HEK293 (cell line): ENCODE data around the gene BEST2.

Experiments used
- BCL11B ChIP-seq: fragments of 450-650 bp; formaldehyde crosslinking; IDR thresholded peaks from 2 replicates; pipeline ENCODE4 v1.5.1; 2016; ENCODE audit warnings: low read depth, missing biosample characterization, missing genetic modification characterization
- GLI2 ChIP-seq: fragments of 450-650 bp; formaldehyde crosslinking; IDR thresholded peaks from 2 replicates; pipeline ENCODE4; 2017; ENCODE audit warnings: missing biosample characterization, missing genetic modification characterization, low read depth, borderline replicate concordance
- GLIS1 ChIP-seq: fragments of 450-650 bp; formaldehyde crosslinking; IDR thresholded peaks from 2 replicates; pipeline ENCODE4 v1.5.1; 2016; ENCODE audit warnings: missing biosample characterization, missing genetic modification characterization
- HOXA7 ChIP-seq: sonication (generic); formaldehyde crosslinking; IDR thresholded peaks from 2 replicates; pipeline ENCODE4 v1.8.1; 2022; ENCODE audit warnings: missing genetic modification reagents, borderline replicate concordance
- HOXC10 ChIP-seq: sonication (generic); formaldehyde crosslinking; IDR thresholded peaks from 2 replicates; pipeline ENCODE4 v1.8.1; 2023; ENCODE audit warnings: mild to moderate bottlenecking, missing genetic modification reagents
- KLF8 ChIP-seq: fragments of 450-650 bp; formaldehyde crosslinking; IDR thresholded peaks from 2 replicates; pipeline ENCODE4 v1.5.1; 2016; ENCODE audit warnings: missing biosample characterization, missing genetic modification characterization
- KLF9 ChIP-seq: fragments of 450-650 bp; formaldehyde crosslinking; IDR thresholded peaks from 2 replicates; pipeline ENCODE4 v1.5.1; 2016; ENCODE audit warnings: missing biosample characterization, missing genetic modification characterization, low read depth
- MYNN ChIP-seq: fragments of 450-650 bp; formaldehyde crosslinking; IDR thresholded peaks from 2 replicates; pipeline ENCODE4 v1.5.1; 2016; ENCODE audit warnings: missing biosample characterization, missing genetic modification characterization, borderline replicate concordance
- SP2 ChIP-seq: fragments of 450-650 bp; formaldehyde crosslinking; IDR thresholded peaks from 2 replicates; pipeline ENCODE4 v1.5.1; 2016; ENCODE audit warnings: missing biosample characterization, missing genetic modification characterization
- SP7 ChIP-seq: fragments of 450-650 bp; formaldehyde crosslinking; IDR thresholded peaks from 2 replicates; pipeline ENCODE4 v1.5.1; 2016; ENCODE audit warnings: missing biosample characterization, missing genetic modification characterization
- TSHZ1 ChIP-seq: fragments of 450-650 bp; formaldehyde crosslinking; IDR thresholded peaks from 2 replicates; pipeline ENCODE4 v1.5.1; 2016; ENCODE audit warnings: missing biosample characterization, missing genetic modification characterization, borderline replicate concordance
- ZBTB48 ChIP-seq: fragments of 450-650 bp; formaldehyde crosslinking; IDR thresholded peaks from 2 replicates; pipeline ENCODE4 v1.5.1; 2016; ENCODE audit warnings: missing biosample characterization, missing genetic modification characterization
- ZIC2 ChIP-seq: fragments of 450-650 bp; formaldehyde crosslinking; IDR thresholded peaks from 2 replicates; pipeline ENCODE4 v1.5.1; 2016; ENCODE audit warnings: missing biosample characterization, missing genetic modification characterization
- ZNF121 ChIP-seq: fragments of 450-650 bp; formaldehyde crosslinking; IDR thresholded peaks from 2 replicates; pipeline ENCODE4 v1.5.1; 2016; ENCODE audit warnings: missing biosample characterization, missing genetic modification characterization
- ZNF132 ChIP-seq: fragments of 450-650 bp; formaldehyde crosslinking; IDR thresholded peaks from 2 replicates; pipeline ENCODE4 v1.5.1; 2017; ENCODE audit warnings: missing biosample characterization, missing genetic modification characterization, borderline replicate concordance
- ZNF16 ChIP-seq: fragments of 450-650 bp; formaldehyde crosslinking; IDR thresholded peaks from 2 replicates; pipeline ENCODE4 v1.5.1; 2016; ENCODE audit warnings: low read depth, missing biosample characterization, missing genetic modification characterization
- ZNF2 ChIP-seq: fragments of 450-650 bp; formaldehyde crosslinking; IDR thresholded peaks from 2 replicates; pipeline ENCODE4 v1.5.1; 2016; ENCODE audit warnings: missing biosample characterization, missing genetic modification characterization
- ZNF221 ChIP-seq: fragments of 450-650 bp; formaldehyde crosslinking; IDR thresholded peaks from 2 replicates; pipeline ENCODE4 v1.5.1; 2017; ENCODE audit warnings: missing biosample characterization, missing genetic modification characterization, borderline replicate concordance
- ZNF292 ChIP-seq: fragments of 450-650 bp; formaldehyde crosslinking; IDR thresholded peaks from 2 replicates; pipeline ENCODE4 v1.5.1; 2016; ENCODE audit warnings: low read depth, missing biosample characterization, missing genetic modification characterization, borderline replicate concordance
- ZNF302 ChIP-seq: fragments of 450-650 bp; formaldehyde crosslinking; IDR thresholded peaks from 2 replicates; pipeline ENCODE4 v1.5.1; 2016; ENCODE audit warnings: missing biosample characterization, missing genetic modification characterization, low read depth
- ZNF324 ChIP-seq: fragments of 450-650 bp; formaldehyde crosslinking; IDR thresholded peaks from 2 replicates; pipeline ENCODE4 v1.5.1; 2016; ENCODE audit warnings: missing biosample characterization, missing genetic modification characterization
- ZNF488 ChIP-seq: fragments of 450-650 bp; formaldehyde crosslinking; IDR thresholded peaks from 2 replicates; pipeline ENCODE4 v1.5.1; 2016; ENCODE audit warnings: missing biosample characterization, missing genetic modification characterization
- ZNF521 ChIP-seq: fragments of 450-650 bp; formaldehyde crosslinking; IDR thresholded peaks from 2 replicates; pipeline ENCODE4 v1.5.1; 2017; ENCODE audit warnings: missing biosample characterization, mild to moderate bottlenecking, missing genetic modification characterization
- ZNF529 ChIP-seq: fragments of 450-650 bp; formaldehyde crosslinking; IDR thresholded peaks from 2 replicates; pipeline ENCODE4 v1.5.1; 2017; ENCODE audit warnings: missing genetic modification characterization, missing biosample characterization; ENCODE audit not compliant: insufficient replicate concordance
- ZNF548 ChIP-seq: fragments of 450-650 bp; formaldehyde crosslinking; IDR thresholded peaks from 2 replicates; pipeline ENCODE4 v1.5.1; 2016; ENCODE audit warnings: missing biosample characterization, missing genetic modification characterization
- ZNF571 ChIP-seq: fragments of 450-650 bp; formaldehyde crosslinking; IDR thresholded peaks from 2 replicates; pipeline ENCODE4 v1.5.0; 2017; ENCODE audit warnings: missing biosample characterization, missing genetic modification characterization
- ZNF585B ChIP-seq: fragments of 450-650 bp; formaldehyde crosslinking; IDR thresholded peaks from 2 replicates; pipeline ENCODE4 v1.5.1; 2016; ENCODE audit warnings: missing biosample characterization, missing genetic modification characterization
- ZNF645 ChIP-seq: fragments of 450-650 bp; formaldehyde crosslinking; IDR thresholded peaks from 2 replicates; pipeline ENCODE4; 2016; ENCODE audit warnings: missing biosample characterization, missing genetic modification characterization
- ZNF843 ChIP-seq: fragments of 450-650 bp; formaldehyde crosslinking; IDR thresholded peaks from 2 replicates; pipeline ENCODE4 v1.5.1; 2016; ENCODE audit warnings: missing biosample characterization, missing genetic modification characterization
- TF ChIP-seq, protein P1 (sequence below): fragments of 450-650 bp; formaldehyde crosslinking; IDR thresholded peaks from 2 replicates; pipeline ENCODE4 v1.5.1; 2016; ENCODE audit warnings: missing biosample characterization, missing genetic modification characterization
- TF ChIP-seq, protein P2 (sequence below): fragments of 450-650 bp; IDR thresholded peaks from 2 replicates; pipeline ENCODE4 v1.5.1; 2018; ENCODE audit warnings: missing biosample characterization, mild to moderate bottlenecking, missing genetic modification characterization

The BEST2 gene

DNA sequence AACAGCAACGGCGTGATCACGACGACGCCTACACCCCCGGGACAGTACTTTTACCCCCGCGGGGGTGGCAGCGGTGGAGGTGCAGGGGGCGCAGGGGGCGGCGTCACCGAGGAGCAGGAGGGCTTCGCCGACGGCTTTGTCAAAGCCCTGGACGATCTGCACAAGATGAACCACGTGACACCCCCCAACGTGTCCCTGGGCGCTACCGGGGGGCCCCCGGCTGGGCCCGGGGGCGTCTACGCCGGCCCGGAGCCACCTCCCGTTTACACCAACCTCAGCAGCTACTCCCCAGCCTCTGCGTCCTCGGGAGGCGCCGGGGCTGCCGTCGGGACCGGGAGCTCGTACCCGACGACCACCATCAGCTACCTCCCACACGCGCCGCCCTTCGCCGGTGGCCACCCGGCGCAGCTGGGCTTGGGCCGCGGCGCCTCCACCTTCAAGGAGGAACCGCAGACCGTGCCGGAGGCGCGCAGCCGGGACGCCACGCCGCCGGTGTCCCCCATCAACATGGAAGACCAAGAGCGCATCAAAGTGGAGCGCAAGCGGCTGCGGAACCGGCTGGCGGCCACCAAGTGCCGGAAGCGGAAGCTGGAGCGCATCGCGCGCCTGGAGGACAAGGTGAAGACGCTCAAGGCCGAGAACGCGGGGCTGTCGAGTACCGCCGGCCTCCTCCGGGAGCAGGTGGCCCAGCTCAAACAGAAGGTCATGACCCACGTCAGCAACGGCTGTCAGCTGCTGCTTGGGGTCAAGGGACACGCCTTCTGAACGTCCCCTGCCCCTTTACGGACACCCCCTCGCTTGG lies 40.7 kb downstream of the BEST2 start (continued):
- TF ChIP-seq TSHZ1 (tag by site-specific recombination) (no peak), ZNF529 (tag by site-specific recombination) (no peak), ZNF571 (tag by site-specific recombination) (no peak), ZNF292 (tag by site-specific recombination) (no peak), HOXA7 (CRISPR knock-in tag) (no peak), ZNF548 (tag by site-specific recombination) (0 out of 2 replicates have a peak, but pooled peaks have one; percentile 26), ZNF121 (tag by site-specific recombination) (no peak), ZNF16 (no peak), MYNN (no peak), HOXC10 (no peak), GLIS1 (tag by site-specific recombination) (peak; percentile 96), KLF8 (tag by site-specific recombination) (peak; percentile 25; the same call in 1 of the 2 replicates), ZNF221 (no peak), ZNF488 (tag by site-specific recombination) (no peak), GLI2 (tag by site-specific recombination) (no peak), KLF9 (tag by site-specific recombination) (peak; percentile 47; the same call in 1 of the 2 replicates), ZNF324 (tag by site-specific recombination) (no peak), BCL11B (tag by site-specific recombination) (peak; percentile 86; the same call in 1 of the 2 replicates), ZNF521 (tag by site-specific recombination) (no peak), ZNF645 (tag by site-specific recombination) (peak; percentile 97), SP7 (tag by site-specific recombination) (peak; percentile 34; the same call in 1 of the 2 replicates), ZBTB48 (0 out of 2 replicates have a peak, but pooled peaks have one; percentile 21), ZNF843 (tag by site-specific recombination) (0 out of 2 replicates have a peak, but pooled peaks have one; percentile 13), ZNF132 (no peak), ZNF302 (tag by site-specific recombination) (no peak), ZNF585B (tag by site-specific recombination) (no peak), ZIC2 (tag by site-specific recombination) (no peak), SP2 (tag by site-specific recombination) (peak; percentile 76), ZNF2 (tag by site-specific recombination) (peak; percentile 30)
- TF ChIP-seq, protein P1, sequence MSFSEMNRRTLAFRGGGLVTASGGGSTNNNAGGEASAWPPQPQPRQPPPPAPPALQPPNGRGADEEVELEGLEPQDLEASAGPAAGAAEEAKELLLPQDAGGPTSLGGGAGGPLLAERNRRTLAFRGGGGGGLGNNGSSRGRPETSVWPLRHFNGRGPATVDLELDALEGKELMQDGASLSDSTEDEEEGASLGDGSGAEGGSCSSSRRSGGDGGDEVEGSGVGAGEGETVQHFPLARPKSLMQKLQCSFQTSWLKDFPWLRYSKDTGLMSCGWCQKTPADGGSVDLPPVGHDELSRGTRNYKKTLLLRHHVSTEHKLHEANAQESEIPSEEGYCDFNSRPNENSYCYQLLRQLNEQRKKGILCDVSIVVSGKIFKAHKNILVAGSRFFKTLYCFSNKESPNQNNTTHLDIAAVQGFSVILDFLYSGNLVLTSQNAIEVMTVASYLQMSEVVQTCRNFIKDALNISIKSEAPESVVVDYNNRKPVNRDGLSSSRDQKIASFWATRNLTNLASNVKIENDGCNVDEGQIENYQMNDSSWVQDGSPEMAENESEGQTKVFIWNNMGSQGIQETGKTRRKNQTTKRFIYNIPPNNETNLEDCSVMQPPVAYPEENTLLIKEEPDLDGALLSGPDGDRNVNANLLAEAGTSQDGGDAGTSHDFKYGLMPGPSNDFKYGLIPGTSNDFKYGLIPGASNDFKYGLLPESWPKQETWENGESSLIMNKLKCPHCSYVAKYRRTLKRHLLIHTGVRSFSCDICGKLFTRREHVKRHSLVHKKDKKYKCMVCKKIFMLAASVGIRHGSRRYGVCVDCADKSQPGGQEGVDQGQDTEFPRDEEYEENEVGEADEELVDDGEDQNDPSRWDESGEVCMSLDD = peak; percentile 42
- TF ChIP-seq, protein P2, sequence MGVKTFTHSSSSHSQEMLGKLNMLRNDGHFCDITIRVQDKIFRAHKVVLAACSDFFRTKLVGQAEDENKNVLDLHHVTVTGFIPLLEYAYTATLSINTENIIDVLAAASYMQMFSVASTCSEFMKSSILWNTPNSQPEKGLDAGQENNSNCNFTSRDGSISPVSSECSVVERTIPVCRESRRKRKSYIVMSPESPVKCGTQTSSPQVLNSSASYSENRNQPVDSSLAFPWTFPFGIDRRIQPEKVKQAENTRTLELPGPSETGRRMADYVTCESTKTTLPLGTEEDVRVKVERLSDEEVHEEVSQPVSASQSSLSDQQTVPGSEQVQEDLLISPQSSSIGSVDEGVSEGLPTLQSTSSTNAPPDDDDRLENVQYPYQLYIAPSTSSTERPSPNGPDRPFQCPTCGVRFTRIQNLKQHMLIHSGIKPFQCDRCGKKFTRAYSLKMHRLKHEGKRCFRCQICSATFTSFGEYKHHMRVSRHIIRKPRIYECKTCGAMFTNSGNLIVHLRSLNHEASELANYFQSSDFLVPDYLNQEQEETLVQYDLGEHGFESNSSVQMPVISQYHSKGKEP (tag by site-specific recombination) = no peak
